ENCODE measurements around the gene ARHGAP11A.
"Not testable (repeated sequence)": the region's sequence is repeated elsewhere in the genome, so short reads cannot be mapped to it uniquely, and the experiment has no call there.

The ARHGAP11A gene

DNA sequence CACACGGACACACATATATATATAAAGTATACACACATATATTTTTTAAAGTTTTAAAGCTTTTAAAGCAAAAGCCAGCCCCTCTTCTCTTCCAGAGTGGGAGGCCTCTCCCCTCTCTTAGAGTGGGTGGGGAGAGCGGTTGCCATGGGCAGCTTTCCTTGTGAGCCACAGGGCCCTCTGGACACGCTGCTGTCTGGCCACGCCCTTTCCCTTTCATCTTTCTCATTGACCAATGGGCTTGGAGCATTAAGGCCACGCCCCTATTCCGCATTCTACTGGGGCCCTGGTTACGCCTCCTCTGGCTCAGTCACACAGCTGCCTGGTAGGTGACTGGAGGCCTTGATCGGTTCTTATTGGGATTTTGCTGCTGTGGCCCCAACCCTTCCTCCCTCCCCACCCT lies 22.2 kb upstream of the ARHGAP11A start, which contains the start of gene GOLGA8N:
TSS of gene GOLGA8N (plus strand) at position 306 of the 400 bp plus-strand sequence.
- H2BK12ac ChIP-seq (ENCODE audit: low read length); H2BK15ac ChIP-seq (ENCODE audit: low read length); H3K79me1 ChIP-seq (ENCODE audit: low read depth, low read length); H3K9me3 ChIP-seq (replicated peaks in 1 of 2; ENCODE audit: control insufficient read depth in 2 of 2, insufficient read depth in 1 of 2, low read depth in 1 of 2, low read length in 2 of 2); H2AFZ ChIP-seq (ENCODE audit: low read length); H4K8ac ChIP-seq (ENCODE audit: low read depth, low read length); H4K91ac ChIP-seq (ENCODE audit: low read depth, low read length, poor library complexity); DNase-seq (ENCODE audit: low spot score); H3K23ac ChIP-seq (ENCODE audit: low read depth, low read length, poor library complexity); H2AK5ac ChIP-seq (ENCODE audit: low read depth, low read length); H3K18ac ChIP-seq (ENCODE audit: low read length); H3K4me1 ChIP-seq (ENCODE audit: control insufficient read depth in 2 of 2, insufficient read depth in 1 of 2, low read depth in 1 of 2, low read length in 2 of 2); H3K14ac ChIP-seq (ENCODE audit: low read length); H3K4ac ChIP-seq (ENCODE audit: low read length); H2BK5ac ChIP-seq (ENCODE audit: low read length); H3K4me3 ChIP-seq (ENCODE audit: low read length in 2 of 2); H3K27me3 ChIP-seq (ENCODE audit: control insufficient read depth in 3 of 3, insufficient read depth in 3 of 3, low read depth in 1 of 3, low read length in 3 of 3); H3K27ac ChIP-seq (replicated peaks; ENCODE audit: low read length); H2BK120ac ChIP-seq (ENCODE audit: low read depth, low read length); H3K36me3 ChIP-seq (replicated peaks in 1 of 2; ENCODE audit: control insufficient read depth in 2 of 2, insufficient read depth in 2 of 2, low read length in 2 of 2); H3K4me2 ChIP-seq (ENCODE audit: insufficient read depth, low read length, poor library complexity, severe bottlenecking); H3K9ac ChIP-seq (ENCODE audit: low read depth, low read length, poor library complexity): not testable (repeated sequence)
- no CpG with 5 or more reads among the region's 8 CpGs for WGBS, 2 donors (ENCODE audit: extremely low coverage in 2 of 2, insufficient read length in 2 of 2, insufficient replicate concordance in 1 of 2)

GRCh38 chr15:32609518-32609917 lies 5.8 kb upstream of the ARHGAP11A start:
- H2BK120ac ChIP-seq (ENCODE audit: low read depth, low read length); H3K23ac ChIP-seq (ENCODE audit: low read depth, low read length, poor library complexity); H2BK15ac ChIP-seq (ENCODE audit: low read length); H2AK5ac ChIP-seq (ENCODE audit: low read depth, low read length); H2BK12ac ChIP-seq (ENCODE audit: low read length); H3K18ac ChIP-seq (ENCODE audit: low read length); H3K36me3 ChIP-seq (replicated peaks in 1 of 2; ENCODE audit: control insufficient read depth in 2 of 2, insufficient read depth in 2 of 2, low read length in 2 of 2); H4K91ac ChIP-seq (ENCODE audit: low read depth, low read length, poor library complexity); H3K4ac ChIP-seq (ENCODE audit: low read length); H4K8ac ChIP-seq (ENCODE audit: low read depth, low read length); H2BK5ac ChIP-seq (ENCODE audit: low read length); H3K9ac ChIP-seq (ENCODE audit: low read depth, low read length, poor library complexity); H3K9me3 ChIP-seq (replicated peaks in 1 of 2; ENCODE audit: control insufficient read depth in 2 of 2, insufficient read depth in 1 of 2, low read depth in 1 of 2, low read length in 2 of 2); DNase-seq (ENCODE audit: low spot score); H3K27me3 ChIP-seq (ENCODE audit: control insufficient read depth in 3 of 3, insufficient read depth in 3 of 3, low read depth in 1 of 3, low read length in 3 of 3); H3K79me1 ChIP-seq (ENCODE audit: low read depth, low read length); H3K4me2 ChIP-seq (ENCODE audit: insufficient read depth, low read length, poor library complexity, severe bottlenecking); H3K4me3 ChIP-seq (ENCODE audit: low read length in 2 of 2); H3K4me1 ChIP-seq (ENCODE audit: control insufficient read depth in 2 of 2, insufficient read depth in 1 of 2, low read depth in 1 of 2, low read length in 2 of 2); H3K14ac ChIP-seq (ENCODE audit: low read length); H3K27ac ChIP-seq (replicated peaks; ENCODE audit: low read length); H2AFZ ChIP-seq (ENCODE audit: low read length): not testable (repeated sequence)
- WGBS, 2 donors (ENCODE audit: extremely low coverage in 2 of 2, insufficient read length in 2 of 2, insufficient replicate concordance in 1 of 2): no CpG with 5 or more reads among the region's 2 CpGs

- no CpG with 5 or more reads among the region's 3 CpGs for WGBS, 2 donors (ENCODE audit: extremely low coverage in 2 of 2, insufficient read length in 2 of 2, insufficient replicate concordance in 1 of 2)
- not testable (repeated sequence) for H3K4me2 ChIP-seq (ENCODE audit: insufficient read depth, low read length, poor library complexity, severe bottlenecking); H2BK12ac ChIP-seq (ENCODE audit: low read length); H3K9me3 ChIP-seq (replicated peaks in 1 of 2; ENCODE audit: control insufficient read depth in 2 of 2, insufficient read depth in 1 of 2, low read depth in 1 of 2, low read length in 2 of 2); H2AK5ac ChIP-seq (ENCODE audit: low read depth, low read length); H2BK5ac ChIP-seq (ENCODE audit: low read length); DNase-seq (ENCODE audit: low spot score); H3K4me3 ChIP-seq (ENCODE audit: low read length in 2 of 2); H3K18ac ChIP-seq (ENCODE audit: low read length); H3K23ac ChIP-seq (ENCODE audit: low read depth, low read length, poor library complexity); H3K14ac ChIP-seq (ENCODE audit: low read length); H3K4ac ChIP-seq (ENCODE audit: low read length); H2BK120ac ChIP-seq (ENCODE audit: low read depth, low read length); H4K8ac ChIP-seq (ENCODE audit: low read depth, low read length); H2BK15ac ChIP-seq (ENCODE audit: low read length); H3K4me1 ChIP-seq (ENCODE audit: control insufficient read depth in 2 of 2, insufficient read depth in 1 of 2, low read depth in 1 of 2, low read length in 2 of 2); H3K79me1 ChIP-seq (ENCODE audit: low read depth, low read length); H4K91ac ChIP-seq (ENCODE audit: low read depth, low read length, poor library complexity); H3K27ac ChIP-seq (replicated peaks; ENCODE audit: low read length); H3K27me3 ChIP-seq (ENCODE audit: control insufficient read depth in 3 of 3, insufficient read depth in 3 of 3, low read depth in 1 of 3, low read length in 3 of 3); H3K9ac ChIP-seq (ENCODE audit: low read depth, low read length, poor library complexity); H2AFZ ChIP-seq (ENCODE audit: low read length); H3K36me3 ChIP-seq (replicated peaks in 1 of 2; ENCODE audit: control insufficient read depth in 2 of 2, insufficient read depth in 2 of 2, low read length in 2 of 2)
These were observed 4.6 kb upstream of the ARHGAP11A start for GRCh38 chr15:32610719-32611118.

- not testable (repeated sequence) for H4K91ac ChIP-seq (ENCODE audit: low read depth, low read length, poor library complexity); H3K4me1 ChIP-seq (ENCODE audit: control insufficient read depth in 2 of 2, insufficient read depth in 1 of 2, low read depth in 1 of 2, low read length in 2 of 2); H3K23ac ChIP-seq (ENCODE audit: low read depth, low read length, poor library complexity); H2BK12ac ChIP-seq (ENCODE audit: low read length); H2BK120ac ChIP-seq (ENCODE audit: low read depth, low read length); H3K4ac ChIP-seq (ENCODE audit: low read length); DNase-seq (ENCODE audit: low spot score); H3K9me3 ChIP-seq (replicated peaks in 1 of 2; ENCODE audit: control insufficient read depth in 2 of 2, insufficient read depth in 1 of 2, low read depth in 1 of 2, low read length in 2 of 2); H3K36me3 ChIP-seq (replicated peaks in 1 of 2; ENCODE audit: control insufficient read depth in 2 of 2, insufficient read depth in 2 of 2, low read length in 2 of 2); H3K14ac ChIP-seq (ENCODE audit: low read length); H3K4me2 ChIP-seq (ENCODE audit: insufficient read depth, low read length, poor library complexity, severe bottlenecking); H3K27me3 ChIP-seq (ENCODE audit: control insufficient read depth in 3 of 3, insufficient read depth in 3 of 3, low read depth in 1 of 3, low read length in 3 of 3); H3K79me1 ChIP-seq (ENCODE audit: low read depth, low read length); H2AK5ac ChIP-seq (ENCODE audit: low read depth, low read length); H2BK5ac ChIP-seq (ENCODE audit: low read length); H3K18ac ChIP-seq (ENCODE audit: low read length); H4K8ac ChIP-seq (ENCODE audit: low read depth, low read length); H2BK15ac ChIP-seq (ENCODE audit: low read length)
- no CpG with 5 or more reads among the region's 16 CpGs for WGBS, 2 donors (ENCODE audit: extremely low coverage in 2 of 2, insufficient read length in 2 of 2, insufficient replicate concordance in 1 of 2)
- Histone ChIP-seq H2AFZ (ENCODE audit: low read length) (peak overlapping the region; percentile 80), H3K27ac (replicated peaks; ENCODE audit: low read length) (peak overlapping the region; percentile 73), H3K9ac (ENCODE audit: low read depth, low read length, poor library complexity) (peak overlapping the region; percentile 44), H3K4me3 (ENCODE audit: low read length in 2 of 2) (peak overlapping the region; percentile 78 to 94)
These were observed 623 bp upstream of the ARHGAP11A start for GRCh38 chr15:32614712-32615050.
